GM12865 (cell line): ENCODE measurements around the gene PHRF1.

ENCODE experiments used
- DNase-seq: peaks from one replicate; pipeline ENCODE4 v3.0.0; 2010; ENCODE audit warnings: low read depth
- H3K4me3 ChIP-seq: 2 replicates; pipeline ENCODE4 v1.5.1; 2011; ENCODE audit warnings: mild to moderate bottlenecking, low read depth, low read length, control low read depth
- CTCF ChIP-seq: IDR thresholded peaks from 2 replicates; pipeline ENCODE4 v1.5.1; 2011; ENCODE audit warnings: low read length, control low read depth, low read depth, inconsistent platforms; ENCODE audit not compliant: insufficient read depth; ENCODE audit errors: missing control alignments

Gene PHRF1

GRCh38 chr11:655036-655726 lies 78.9 kb downstream of the PHRF1 start:
- DNase-seq: no peak
- H3K4me3 ChIP-seq: no peak overlapping the region
- TF ChIP-seq CTCF: no peak

GRCh38 chr11:656426-656825 lies 80.2 kb downstream of the PHRF1 start:
- H3K4me3 ChIP-seq: no peak overlapping the region
- TF ChIP-seq CTCF: no peak
- no peak for DNase-seq

- no peak overlapping the region for H3K4me3 ChIP-seq
- no peak for TF ChIP-seq CTCF
- no peak for DNase-seq
Measured at GRCh38 chr11:656866-657265, 80.6 kb downstream of the PHRF1 start.

GRCh38 chr11:657691-658126 lies 81.4 kb downstream of the PHRF1 start:
- DNase-seq: no peak
- H3K4me3 ChIP-seq: no peak overlapping the region
- TF ChIP-seq CTCF: no peak

GRCh38 chr11:659532-660085 lies 83.3 kb downstream of the PHRF1 start:
- TF ChIP-seq CTCF: no peak
- DNase-seq: no peak
- no peak overlapping the region for H3K4me3 ChIP-seq

- no peak overlapping the region for H3K4me3 ChIP-seq
- DNase-seq: no peak
- TF ChIP-seq CTCF: no peak
Measured at GRCh38 chr11:660281-660680, 84.0 kb downstream of the PHRF1 start.
